Hippocampal formation (tissue), 2 donors: ENCODE results near the gene EPHA10.

ENCODE experiments used
- DNase-seq, 2 donors: peaks; one replicate each; lab custom pipeline; 2025; lab: John Stamatoyannopoulos, UW

Gene EPHA10

GRCh38 chr1:37764888-37765441 is at the start of gene EPHA10:
TSS of gene EPHA10 (minus strand) at chr1:37765120. CDS start at chr1:37765066, 54 bp downstream.
- DNase-seq, result peak in 1 of 2 donors; percentile 16

- peak; percentile 8 to 18 for DNase-seq
Observed at GRCh38 chr1:37814252-37814651, 49.3 kb upstream of the EPHA10 start.

- DNase-seq, result no peak
Observed at GRCh38 chr1:37813529-37814145, 48.7 kb upstream of the EPHA10 start.

- peak; percentile 14 to 72 for DNase-seq
Observed at GRCh38 chr1:37811027-37811655, 46.2 kb upstream of the EPHA10 start.

GRCh38 chr1:37809942-37810341 is 45.0 kb upstream of the EPHA10 start:
- DNase-seq, result no peak

- DNase-seq, result peak; percentile 88 to 91
Observed at GRCh38 chr1:37808369-37809319, 43.7 kb upstream of the EPHA10 start.

GRCh38 chr1:37807555-37808368 is 42.8 kb upstream of the EPHA10 start, which contains the start of the genes C1orf122 and YRDC:
TSS of gene C1orf122 (plus strand) at chr1:37807790. CDS start at chr1:37808405, 615 bp downstream.
TSS of gene YRDC (minus strand) at chr1:37808208. CDS start at chr1:37808180, 28 bp downstream.
- peak; percentile 81 to 94 for DNase-seq

GRCh38 chr1:37807220-37807554 is 42.3 kb upstream of the EPHA10 start:
- DNase-seq, result no peak

GRCh38 chr1:37802439-37802838 is 37.5 kb upstream of the EPHA10 start:
- no peak for DNase-seq

- DNase-seq, result no peak
Observed at GRCh38 chr1:37797750-37798345, 32.9 kb upstream of the EPHA10 start.

GRCh38 chr1:37795340-37796125 is 30.6 kb upstream of the EPHA10 start:
- DNase-seq, result peak in 1 of 2 donors; percentile 20

- no peak for DNase-seq
Observed at GRCh38 chr1:37794372-37795339, 29.7 kb upstream of the EPHA10 start.

- peak; percentile 24 to 34 for DNase-seq
Observed at GRCh38 chr1:37793773-37794371, 29.0 kb upstream of the EPHA10 start, which contains the start of gene MANEAL. TSS of gene MANEAL (plus strand) at chr1:37793847. CDS start at chr1:37794183, 336 bp downstream.

GRCh38 chr1:37792943-37793686 is 28.2 kb upstream of the EPHA10 start:
- DNase-seq, result no peak

GRCh38 chr1:37782491-37782890 is 17.6 kb upstream of the EPHA10 start:
- no peak for DNase-seq

- no peak for DNase-seq
Observed at GRCh38 chr1:37778654-37779053, 13.7 kb upstream of the EPHA10 start.

GRCh38 chr1:37776946-37777516 is 12.1 kb upstream of the EPHA10 start:
- DNase-seq, result no peak
